IMR-90 (cell line): ENCODE results near the gene PPP1R1C. TPM values are rescaled to one million over a fixed set of nuclear protein-coding genes. Genes with fewer than 3 reads are reported as not detected.

Experiments used
- ATAC-seq: fragments of 200-7000 bp; cut with Tn5 transposase; 2 replicates; pipeline ENCODE4 v1.9.1; 2020; ENCODE audit warnings: low read depth, mild to moderate bottlenecking, moderate library complexity
- BruUV-seq: library from RNA; stranded (reverse); fragments of 400-500 nt; replicated peaks from 2 replicates; lab custom pipeline; 2021; lab: Mats Ljungman, UMichigan
- CTCF ChIA-PET: fragments of 300-600 bp; formaldehyde crosslinking; extraction: SDS; loops from one replicate; lab custom pipeline; 2021; ENCODE audit warnings: antibody characterized with exemption; lab: Yijun Ruan, JAX
- POLR2A ChIA-PET: fragments of 300-600 bp; sonication (Branson Sonifier 250); formaldehyde crosslinking; loops from one replicate; lab custom pipeline; 2022; ENCODE audit warnings: antibody characterized with exemption; ENCODE audit not compliant: unreplicated experiment; lab: Charles Lee
- DNase-seq: peaks from one replicate; pipeline ENCODE4 v3.0.0; 2013
- H2AFZ ChIP-seq: replicated peaks from 2 replicates; pipeline ENCODE3; 2013; ENCODE audit warnings: low read length, mild to moderate bottlenecking; ENCODE audit not compliant: poor library complexity
- H2AK5ac ChIP-seq: 2 replicates; pipeline ENCODE4 v1.6.1; 2013; ENCODE audit warnings: low read depth, low read length, inconsistent platforms
- H2AK9ac ChIP-seq: replicated peaks from 2 replicates; pipeline ENCODE3; 2013; ENCODE audit warnings: mild to moderate bottlenecking, low read depth, low read length, moderate library complexity; ENCODE audit not compliant: poor library complexity
- H2BK120ac ChIP-seq: 2 replicates; pipeline ENCODE4 v1.6.1; 2013; ENCODE audit warnings: low read depth, low read length, inconsistent platforms
- H2BK15ac ChIP-seq: 3 replicates; pipeline ENCODE4 v1.6.1; 2013; ENCODE audit warnings: low read depth, low read length, inconsistent platforms
- H2BK20ac ChIP-seq: 2 replicates; pipeline ENCODE4 v1.6.1; 2013; ENCODE audit warnings: low read depth, mild to moderate bottlenecking, inconsistent platforms, low read length, moderate library complexity
- H2BK5ac ChIP-seq: 2 replicates; pipeline ENCODE4 v1.6.1; 2013; ENCODE audit warnings: mild to moderate bottlenecking, low read depth, low read length, inconsistent platforms; ENCODE audit not compliant: poor library complexity, severe bottlenecking
- H3K14ac ChIP-seq: replicated peaks from 2 replicates; pipeline ENCODE4 v1.6.1; 2013; ENCODE audit warnings: low read depth, low read length, inconsistent platforms
- H3K18ac ChIP-seq: 2 replicates; pipeline ENCODE4 v1.6.1; 2013; ENCODE audit warnings: low read depth, low read length, control low read depth
- H3K23ac ChIP-seq: 2 replicates; pipeline ENCODE4 v1.6.1; 2013; ENCODE audit warnings: low read depth, low read length, inconsistent platforms
- H3K27ac ChIP-seq: 2 replicates; pipeline ENCODE4 v1.5.1; 2013; ENCODE audit warnings: mild to moderate bottlenecking, control low read depth, low read length; ENCODE audit not compliant: insufficient read depth
- H3K27me3 ChIP-seq: 2 replicates; pipeline ENCODE4 v1.6.1; 2013; ENCODE audit warnings: low read length; ENCODE audit not compliant: control insufficient read depth, insufficient read depth
- H3K36me3 ChIP-seq: 2 replicates; pipeline ENCODE4 v1.6.1; 2013; ENCODE audit warnings: low read length, mixed read lengths; ENCODE audit not compliant: control insufficient read depth, insufficient read depth
- H3K4ac ChIP-seq: 2 replicates; pipeline ENCODE4 v1.6.1; 2013; ENCODE audit warnings: low read depth, low read length, inconsistent platforms
- H3K4me1 ChIP-seq: 2 replicates; pipeline ENCODE4 v1.6.1; 2013; ENCODE audit warnings: low read length, mixed read lengths; ENCODE audit not compliant: control insufficient read depth, insufficient read depth
- H3K4me2 ChIP-seq: 2 replicates; pipeline ENCODE4 v1.6.1; 2013; ENCODE audit warnings: low read depth, mild to moderate bottlenecking, control low read depth, low read length, moderate library complexity
- H3K4me3 ChIP-seq: 2 replicates; pipeline ENCODE4 v1.5.1; 2013; ENCODE audit warnings: low read depth, mild to moderate bottlenecking, control low read depth, low read length, moderate library complexity; ENCODE audit not compliant: insufficient read depth
- H3K56ac ChIP-seq: 2 replicates; pipeline ENCODE4 v1.6.1; 2013; ENCODE audit warnings: low read length, inconsistent platforms; ENCODE audit not compliant: insufficient read depth; ENCODE audit errors: extremely low read depth
- H3K79me1 ChIP-seq, 2 experiments: 2 replicates each; pipeline ENCODE4 v1.6.1; 2013; ENCODE audit warnings: low read length in 2 of 2, inconsistent platforms in 1 of 2, low read depth in 1 of 2
- H3K9ac ChIP-seq: 2 replicates; pipeline ENCODE4 v1.6.1; 2013; ENCODE audit warnings: low read depth, low read length, control low read depth
- H3K9me1 ChIP-seq: 2 replicates; pipeline ENCODE4 v1.6.1; 2013; ENCODE audit warnings: low read length, inconsistent platforms; ENCODE audit not compliant: insufficient read depth
- H3K9me3 ChIP-seq: 2 replicates; pipeline ENCODE4 v1.6.1; 2013; ENCODE audit warnings: low read length; ENCODE audit not compliant: control insufficient read depth, insufficient read depth
- H4K20me1 ChIP-seq: 2 replicates; pipeline ENCODE4 v1.6.1; 2013; ENCODE audit warnings: low read length, inconsistent platforms; ENCODE audit not compliant: insufficient read depth
- H4K5ac ChIP-seq: 2 replicates; pipeline ENCODE4 v1.6.1; 2013; ENCODE audit warnings: mild to moderate bottlenecking, low read depth, low read length, control low read depth
- H4K8ac ChIP-seq, 2 experiments: 2 replicates each; pipeline ENCODE4 v1.6.1; 2013; ENCODE audit warnings: low read depth in 2 of 2, low read length in 2 of 2, control low read depth in 1 of 2, inconsistent platforms in 1 of 2
- H4K91ac ChIP-seq: 2 replicates; pipeline ENCODE4 v1.6.1; 2013; ENCODE audit warnings: low read depth, low read length, inconsistent platforms; ENCODE audit not compliant: insufficient read depth
- BHLHE40 ChIP-seq: fragments of 150-350 bp; IDR thresholded peaks from 2 replicates; pipeline ENCODE4 v1.6.1; 2016; ENCODE audit warnings: mild to moderate bottlenecking, low read depth, low read length
- CEBPB ChIP-seq: IDR thresholded peaks from 2 replicates; pipeline ENCODE4 v1.6.1; 2012; ENCODE audit warnings: low read depth, low read length, improper control_type of control experiment
- CHD1 ChIP-seq: IDR thresholded peaks from 2 replicates; pipeline ENCODE4 v1.6.1; 2012; ENCODE audit warnings: low read depth, low read length, improper control_type of control experiment
- FOS ChIP-seq: fragments of 150-350 bp; IDR thresholded peaks from 2 replicates; pipeline ENCODE4 v1.6.1; 2016; ENCODE audit warnings: low read depth, low read length
- MAFK ChIP-seq: IDR thresholded peaks from 2 replicates; pipeline ENCODE4 v1.6.1; 2012; ENCODE audit warnings: low read depth, low read length, improper control_type of control experiment
- MAZ ChIP-seq: IDR thresholded peaks from 2 replicates; pipeline ENCODE4 v1.6.1; 2012; ENCODE audit warnings: low read depth, mild to moderate bottlenecking, low read length, improper control_type of control experiment, moderate library complexity, borderline replicate concordance
- MXI1 ChIP-seq: IDR thresholded peaks from 2 replicates; pipeline ENCODE4 v1.6.1; 2012; ENCODE audit warnings: low read depth, mild to moderate bottlenecking, low read length, moderate library complexity, borderline replicate concordance
- NFE2L2 ChIP-seq: fragments of 150-350 bp; IDR thresholded peaks from 2 replicates; pipeline ENCODE4 v1.6.1; 2016; ENCODE audit warnings: low read depth, mild to moderate bottlenecking, low read length
- POLR2A ChIP-seq: IDR thresholded peaks from 2 replicates; pipeline ENCODE4 v1.6.1; 2012; ENCODE audit warnings: mild to moderate bottlenecking, low read depth, low read length
- RAD21 ChIP-seq: IDR thresholded peaks from 2 replicates; pipeline ENCODE4 v1.6.1; 2012; ENCODE audit warnings: low read length, improper control_type of control experiment
- RCOR1 ChIP-seq: IDR thresholded peaks from 2 replicates; pipeline ENCODE4 v1.6.1; 2012; ENCODE audit warnings: mild to moderate bottlenecking, low read length, improper control_type of control experiment; ENCODE audit not compliant: insufficient replicate concordance
- RFX5 ChIP-seq: IDR thresholded peaks from 2 replicates; pipeline ENCODE4 v1.8.0; 2012; ENCODE audit warnings: low read depth, mild to moderate bottlenecking, low read length, moderate library complexity
- SMC3 ChIP-seq: fragments of 150-350 bp; IDR thresholded peaks from 2 replicates; pipeline ENCODE4 v1.6.1; 2016; ENCODE audit warnings: low read depth, mild to moderate bottlenecking, antibody characterized with exemption, low read length, moderate library complexity
- WGBS, 2 experiments: methylation state at CpG; one replicate each; pipeline versions ENCODE4 v1.1.5 to v1.1.7; 2013; ENCODE audit warnings: missing lambda C conversion rate in 2 of 2; ENCODE audit not compliant: insufficient read length in 1 of 2; ENCODE audit errors: extremely low coverage in 2 of 2; 5-methylcytosine and 5-hydroxymethylcytosine counted together
- dilution Hi-C: fragments of 300-500 bp; cut with HindIII; formaldehyde crosslinking; loops from one replicate; pipeline ENCODE4 v1.14.3; 2018; ENCODE audit warnings: low sequenced_read_pairs; ENCODE audit not compliant: unreplicated experiment
- in situ Hi-C: fragments of 300-500 bp; cut with MboI; formaldehyde crosslinking; loops from 3 replicates; pipeline ENCODE4 v1.14.3; 2019; ENCODE audit warnings: low sequenced_read_pairs, inconsistent platforms, mixed read lengths
- intact Hi-C: fragments of 100-400 bp; cut with micrococcal nuclease; formaldehyde crosslinking; loops from 2 replicates; pipeline ENCODE4 v1.10.0; 2022
- polyA plus RNA-seq, 3 experiments: library from polyadenylated mRNA; depleted of rRNA; stranded (reverse); fragments of >200 nt; gene quantifications; 2 replicates each; pipeline ENCODE4 v1.2.3, GENCODE V29; 2012; ENCODE audit warnings: low replicate concordance in 1 of 3
- total RNA-seq: library from RNA; depleted of rRNA; stranded (reverse); fragments of >200 nt; gene quantifications from 2 replicates; pipeline ENCODE4 v1.2.3, GENCODE V29; 2012
- TF ChIP-seq, protein P1 (sequence below): conservative IDR thresholded peaks from 2 replicates; pipeline ENCODE4 v1.5.1; 2012; ENCODE audit warnings: mild to moderate bottlenecking, low read depth, low read length, improper control_type of control experiment
- TF ChIP-seq, protein P2 (sequence below): fragments of 150-350 bp; IDR thresholded peaks from 2 replicates; pipeline ENCODE4 v1.6.1; 2016; ENCODE audit warnings: low read depth, mild to moderate bottlenecking, low read length, moderate library complexity, borderline replicate concordance
- TF ChIP-seq, protein P3 (sequence below): fragments of 150-350 bp; IDR thresholded peaks from 2 replicates; pipeline ENCODE4 v1.6.1; 2017; ENCODE audit warnings: mild to moderate bottlenecking, antibody characterized with exemption, low read length, low read depth

The PPP1R1C gene
- total and polyA plus RNA-seq, 2 of the 4 experiments (the other 2 are of a cell fraction) = 0.10 to 0.36 TPM

DNA sequence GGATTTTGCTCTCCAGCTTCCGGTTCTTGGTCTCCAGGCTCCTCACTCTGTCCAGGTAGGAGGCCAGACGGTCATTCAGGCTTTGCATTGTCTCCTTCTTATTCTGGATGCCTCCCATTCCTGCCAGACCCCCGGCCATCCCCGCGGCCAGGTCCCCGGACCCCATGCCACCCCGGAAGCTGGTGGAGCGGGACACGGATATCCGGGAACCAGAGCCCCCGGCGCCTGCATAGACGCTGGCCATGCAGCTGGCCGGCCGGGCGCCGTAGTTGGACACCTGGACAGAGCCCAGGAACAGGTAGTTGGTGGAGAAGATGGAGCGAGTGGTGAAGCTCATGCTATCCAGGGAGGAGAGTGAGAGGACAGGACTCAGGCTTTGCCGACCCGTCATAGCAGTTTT is 23.5 kb upstream of the PPP1R1C start:
- intact Hi-C loops (no loop called here), dilution Hi-C loops (no loop called here), in situ Hi-C loops (no loop called here)
- ChIA-PET CTCF (interaction anchor here (0.5 kb wide), 1 partner anchor 170 kb away, joined by 4 read pairs; no protein-coding TSS in a partner anchor), POLR2A (no interaction called here)
- Histone ChIP-seq H4K20me1 (no peaks in the 10 kb centered on the region), H3K27me3 (no peaks in the 10 kb centered on the region), H3K9me1 (0 out of 2 replicates have a peak, but pooled peaks cover 2% of the 10 kb centered on the region), H4K91ac (no peak overlapping the region), H3K4me2 (no peak overlapping the region), H3K14ac (no peak overlapping the region), H3K9ac (no peak overlapping the region), H3K36me3 (no peaks in the 10 kb centered on the region), H3K18ac (no peak overlapping the region), H2AK9ac (no peak overlapping the region), H3K4me1 (peaks cover 3% of the 10 kb centered on the region; the same call in 1 of the 2 replicates), H2AFZ (no peak overlapping the region), H3K4me3 (no peak overlapping the region), H4K8ac (no peak overlapping the region), H3K27ac (no peak overlapping the region), H3K9me3 (no peaks in the 10 kb centered on the region), H4K5ac (no peak overlapping the region), H3K4ac (no peak overlapping the region), H3K23ac (no peak overlapping the region), H2BK5ac (no peak overlapping the region), H2BK20ac (no peak overlapping the region), H2BK15ac (no peak overlapping the region), H2AK5ac (no peak overlapping the region), H3K56ac (no peak overlapping the region), H2BK120ac (no peak overlapping the region), H3K79me1 (no peaks in the 10 kb centered on the region)
- BruUV-seq = no TSS peak
- DNase-seq (no peak), ATAC-seq (no peak)
- TF ChIP-seq, protein P1, sequence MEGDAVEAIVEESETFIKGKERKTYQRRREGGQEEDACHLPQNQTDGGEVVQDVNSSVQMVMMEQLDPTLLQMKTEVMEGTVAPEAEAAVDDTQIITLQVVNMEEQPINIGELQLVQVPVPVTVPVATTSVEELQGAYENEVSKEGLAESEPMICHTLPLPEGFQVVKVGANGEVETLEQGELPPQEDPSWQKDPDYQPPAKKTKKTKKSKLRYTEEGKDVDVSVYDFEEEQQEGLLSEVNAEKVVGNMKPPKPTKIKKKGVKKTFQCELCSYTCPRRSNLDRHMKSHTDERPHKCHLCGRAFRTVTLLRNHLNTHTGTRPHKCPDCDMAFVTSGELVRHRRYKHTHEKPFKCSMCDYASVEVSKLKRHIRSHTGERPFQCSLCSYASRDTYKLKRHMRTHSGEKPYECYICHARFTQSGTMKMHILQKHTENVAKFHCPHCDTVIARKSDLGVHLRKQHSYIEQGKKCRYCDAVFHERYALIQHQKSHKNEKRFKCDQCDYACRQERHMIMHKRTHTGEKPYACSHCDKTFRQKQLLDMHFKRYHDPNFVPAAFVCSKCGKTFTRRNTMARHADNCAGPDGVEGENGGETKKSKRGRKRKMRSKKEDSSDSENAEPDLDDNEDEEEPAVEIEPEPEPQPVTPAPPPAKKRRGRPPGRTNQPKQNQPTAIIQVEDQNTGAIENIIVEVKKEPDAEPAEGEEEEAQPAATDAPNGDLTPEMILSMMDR = no peak
- TF ChIP-seq CHD1 (no peak), RFX5 (no peak), BHLHE40 (no peak), RCOR1 (no peak), FOS (no peak), MAZ (no peak), RAD21 (no peak), POLR2A (no peak), MAFK (no peak), CEBPB (no peak), MXI1 (no peak), SMC3 (no peak), NFE2L2 (no peak)
- TF ChIP-seq, protein P2, sequence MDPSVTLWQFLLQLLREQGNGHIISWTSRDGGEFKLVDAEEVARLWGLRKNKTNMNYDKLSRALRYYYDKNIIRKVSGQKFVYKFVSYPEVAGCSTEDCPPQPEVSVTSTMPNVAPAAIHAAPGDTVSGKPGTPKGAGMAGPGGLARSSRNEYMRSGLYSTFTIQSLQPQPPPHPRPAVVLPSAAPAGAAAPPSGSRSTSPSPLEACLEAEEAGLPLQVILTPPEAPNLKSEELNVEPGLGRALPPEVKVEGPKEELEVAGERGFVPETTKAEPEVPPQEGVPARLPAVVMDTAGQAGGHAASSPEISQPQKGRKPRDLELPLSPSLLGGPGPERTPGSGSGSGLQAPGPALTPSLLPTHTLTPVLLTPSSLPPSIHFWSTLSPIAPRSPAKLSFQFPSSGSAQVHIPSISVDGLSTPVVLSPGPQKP = no peak
- TF ChIP-seq, protein P3, sequence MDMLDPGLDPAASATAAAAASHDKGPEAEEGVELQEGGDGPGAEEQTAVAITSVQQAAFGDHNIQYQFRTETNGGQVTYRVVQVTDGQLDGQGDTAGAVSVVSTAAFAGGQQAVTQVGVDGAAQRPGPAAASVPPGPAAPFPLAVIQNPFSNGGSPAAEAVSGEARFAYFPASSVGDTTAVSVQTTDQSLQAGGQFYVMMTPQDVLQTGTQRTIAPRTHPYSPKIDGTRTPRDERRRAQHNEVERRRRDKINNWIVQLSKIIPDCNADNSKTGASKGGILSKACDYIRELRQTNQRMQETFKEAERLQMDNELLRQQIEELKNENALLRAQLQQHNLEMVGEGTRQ = no peak
- WGBS, 2 experiments = 93% methylated on average over 4 of the region's 20 CpGs; no CpG with 5 or more reads in 1 of the 2 experiments
